Middle frontal gyrus (tissue), 1 donor: Measurements from ENCODE around the gene GNA12.

Source experiments
- DNase-seq: peaks from one replicate; pipeline ENCODE4 v3.0.0-alpha.2; 2015; ENCODE audit warnings: low spot score; ENCODE audit errors: extremely low spot score

The GNA12 gene

GRCh38 chr7:2844153-2845033, at the start of gene GNA12:
Gene GNA12 (minus strand): TSS chr7:2844308. CDS start chr7:2844161, 147 bp downstream.
- peak; percentile 97 for DNase-seq

- no peak for DNase-seq
Observed at GRCh38 chr7:2893411-2893861, 49.3 kb upstream of the GNA12 start.

- no peak for DNase-seq
Observed at GRCh38 chr7:2892549-2892948, 48.4 kb upstream of the GNA12 start.

- no peak for DNase-seq
Observed at GRCh38 chr7:2887816-2888215, 43.7 kb upstream of the GNA12 start.

- no peak for DNase-seq
Observed at GRCh38 chr7:2886900-2887299, 42.8 kb upstream of the GNA12 start.

- DNase-seq: no peak
Observed at GRCh38 chr7:2886391-2886790, 42.3 kb upstream of the GNA12 start.

GRCh38 chr7:2884161-2884560, 40.1 kb upstream of the GNA12 start:
- no peak for DNase-seq

- no peak for DNase-seq
Observed at GRCh38 chr7:2883101-2883500, 39.0 kb upstream of the GNA12 start.

- DNase-seq: no peak
Observed at GRCh38 chr7:2882111-2882510, 38.0 kb upstream of the GNA12 start.

GRCh38 chr7:2880874-2881533, 36.9 kb upstream of the GNA12 start:
- DNase-seq: no peak

GRCh38 chr7:2880051-2880450, 35.9 kb upstream of the GNA12 start:
- no peak for DNase-seq

- no peak for DNase-seq
Observed at GRCh38 chr7:2879354-2879753, 35.2 kb upstream of the GNA12 start.

- DNase-seq: no peak
Observed at GRCh38 chr7:2878306-2878705, 34.2 kb upstream of the GNA12 start.

GRCh38 chr7:2876031-2876731, 32.1 kb upstream of the GNA12 start:
- no peak for DNase-seq

GRCh38 chr7:2873686-2874551, 29.8 kb upstream of the GNA12 start:
- peak; percentile 27 for DNase-seq

GRCh38 chr7:2873146-2873545, 29.0 kb upstream of the GNA12 start:
- DNase-seq: no peak

- peak; percentile 32 for DNase-seq
Observed at GRCh38 chr7:2872296-2872874, 28.3 kb upstream of the GNA12 start.

- no peak for DNase-seq
Observed at GRCh38 chr7:2870471-2870931, 26.4 kb upstream of the GNA12 start.

GRCh38 chr7:2869981-2870380, 25.9 kb upstream of the GNA12 start:
- no peak for DNase-seq

- no peak for DNase-seq
Observed at GRCh38 chr7:2866601-2867000, 22.5 kb upstream of the GNA12 start.
